Measurements from ENCODE around the gene GFPT2.

Gene GFPT2

DNA sequence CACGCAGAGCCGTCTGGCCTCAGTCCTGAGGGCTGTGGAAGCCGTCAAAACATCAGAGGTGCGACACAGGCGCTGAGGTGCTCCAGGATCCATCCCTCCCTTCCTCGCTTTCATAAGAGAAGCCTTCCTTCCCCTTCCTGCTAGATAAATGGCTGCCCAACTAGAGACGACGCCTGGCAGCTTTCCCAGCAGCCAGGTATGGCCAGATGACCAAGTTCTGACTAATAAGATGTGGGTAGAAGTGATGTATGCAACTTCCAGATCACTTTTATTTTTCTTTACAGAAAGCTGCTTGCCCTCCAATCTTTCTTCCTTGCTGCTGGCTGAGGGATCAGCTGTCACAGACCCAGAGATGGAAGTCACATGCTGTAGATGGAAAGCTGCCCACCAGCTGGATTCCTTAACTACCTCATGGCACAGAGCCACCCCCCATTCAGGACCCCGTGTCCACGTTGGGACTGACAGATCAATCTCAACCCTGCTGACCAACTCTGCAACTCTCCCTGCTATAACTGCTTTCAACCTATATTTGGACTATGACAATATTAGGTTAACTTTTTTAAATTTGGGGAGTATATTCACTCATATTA lies 70.0 kb downstream of the GFPT2 start:
- DNase-seq (ENCODE audit: low read depth): no peak

DNA sequence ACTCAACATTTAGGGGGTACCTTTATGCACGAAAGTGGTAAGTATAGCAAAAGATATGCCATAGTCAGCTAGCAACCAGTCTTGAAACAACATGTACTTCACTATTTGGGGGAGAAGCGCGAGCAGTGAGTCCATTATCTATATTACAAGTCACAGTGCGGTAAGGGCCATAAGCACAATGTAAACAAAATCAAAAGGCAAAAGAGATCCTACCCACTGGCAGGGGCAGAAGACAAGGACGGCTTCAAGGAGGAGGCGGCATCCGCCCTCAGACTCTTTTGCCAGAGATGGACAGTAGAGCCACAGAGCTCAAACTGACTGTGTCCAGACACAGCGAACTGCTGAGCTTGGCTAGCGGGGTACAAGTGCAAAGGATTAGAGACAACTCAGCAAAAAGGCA lies 70.9 kb downstream of the GFPT2 start:
- DNase-seq (ENCODE audit: low read depth): no peak

DNA sequence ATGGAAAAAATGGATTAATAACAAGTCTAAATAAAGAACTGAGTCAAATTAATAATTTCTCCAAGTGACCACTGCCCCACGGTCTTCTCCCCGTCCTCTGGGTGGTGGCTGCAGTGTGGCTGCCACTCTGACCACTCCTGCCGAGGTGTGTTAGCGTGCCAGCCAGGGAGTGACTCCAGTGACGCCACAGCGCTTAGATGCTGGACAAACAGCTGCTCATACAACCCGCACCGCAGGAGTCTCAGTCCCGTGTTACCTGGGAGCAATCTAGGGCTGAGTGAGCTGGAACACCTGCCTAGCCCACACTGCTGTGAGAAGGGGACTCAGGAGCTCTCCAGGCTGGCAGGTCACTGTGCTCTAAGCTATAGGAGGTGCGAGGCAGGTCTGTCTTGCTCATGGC lies 71.4 kb downstream of the GFPT2 start:
- no peak for DNase-seq (ENCODE audit: low read depth)

DNA sequence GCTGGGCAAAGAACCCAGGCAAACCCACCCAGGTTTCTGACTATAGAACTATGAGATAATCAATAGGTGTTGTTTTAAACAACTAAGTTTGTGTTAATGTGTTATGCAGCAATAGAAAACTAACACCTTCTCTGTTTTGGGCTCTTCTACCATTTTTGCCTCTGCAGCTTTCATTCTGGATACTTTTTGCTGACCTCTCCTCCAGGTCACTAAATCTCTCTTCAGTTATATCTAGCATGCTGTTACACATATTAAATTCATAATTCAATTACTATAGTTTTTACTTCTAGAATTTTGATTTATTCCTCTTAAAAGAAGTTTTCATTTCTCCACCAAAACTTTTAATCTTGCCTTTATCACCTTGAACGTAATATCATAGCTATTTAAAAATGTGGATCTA lies 78.4 kb downstream of the GFPT2 start:
- DNase-seq (ENCODE audit: low read depth): no peak

DNA sequence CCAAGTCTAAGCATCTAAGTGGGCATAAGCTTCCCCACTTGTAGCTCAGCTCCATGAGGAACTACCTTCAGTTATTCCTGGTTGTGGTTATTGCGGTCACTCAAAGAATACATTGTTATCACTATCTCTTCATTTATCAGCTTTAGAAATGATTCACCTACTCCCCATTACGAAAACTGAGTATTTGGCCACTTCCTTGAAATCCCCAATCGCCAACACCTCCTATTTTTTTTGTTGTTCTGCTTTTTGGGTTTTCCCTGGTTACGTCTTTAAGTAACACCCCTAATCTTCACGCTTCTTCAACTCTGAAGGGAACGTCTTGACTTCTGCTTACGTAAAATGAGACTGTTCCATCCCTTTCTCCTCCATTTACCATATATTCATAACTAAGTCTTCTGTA lies 81.9 kb downstream of the GFPT2 start:
- no peak for DNase-seq (ENCODE audit: low read depth)

DNA sequence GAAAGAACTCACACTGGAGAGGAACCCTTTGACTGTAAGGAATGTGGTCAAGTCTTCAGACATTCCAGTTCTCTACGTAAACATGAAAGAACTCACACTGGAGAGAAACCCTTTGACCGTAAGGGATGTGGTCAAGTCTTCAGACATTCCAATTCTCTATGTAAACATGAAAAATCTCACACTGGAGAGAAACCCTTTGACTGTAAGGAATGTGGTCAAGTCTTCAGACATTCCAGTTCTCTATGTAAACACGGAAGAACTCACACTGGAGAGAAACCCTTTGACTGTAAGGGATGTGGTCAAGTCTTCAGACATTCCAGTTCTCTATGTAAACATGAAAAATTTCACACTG lies 93.9 kb downstream of the GFPT2 start:
- no peak for DNase-seq (ENCODE audit: low read depth)

DNA sequence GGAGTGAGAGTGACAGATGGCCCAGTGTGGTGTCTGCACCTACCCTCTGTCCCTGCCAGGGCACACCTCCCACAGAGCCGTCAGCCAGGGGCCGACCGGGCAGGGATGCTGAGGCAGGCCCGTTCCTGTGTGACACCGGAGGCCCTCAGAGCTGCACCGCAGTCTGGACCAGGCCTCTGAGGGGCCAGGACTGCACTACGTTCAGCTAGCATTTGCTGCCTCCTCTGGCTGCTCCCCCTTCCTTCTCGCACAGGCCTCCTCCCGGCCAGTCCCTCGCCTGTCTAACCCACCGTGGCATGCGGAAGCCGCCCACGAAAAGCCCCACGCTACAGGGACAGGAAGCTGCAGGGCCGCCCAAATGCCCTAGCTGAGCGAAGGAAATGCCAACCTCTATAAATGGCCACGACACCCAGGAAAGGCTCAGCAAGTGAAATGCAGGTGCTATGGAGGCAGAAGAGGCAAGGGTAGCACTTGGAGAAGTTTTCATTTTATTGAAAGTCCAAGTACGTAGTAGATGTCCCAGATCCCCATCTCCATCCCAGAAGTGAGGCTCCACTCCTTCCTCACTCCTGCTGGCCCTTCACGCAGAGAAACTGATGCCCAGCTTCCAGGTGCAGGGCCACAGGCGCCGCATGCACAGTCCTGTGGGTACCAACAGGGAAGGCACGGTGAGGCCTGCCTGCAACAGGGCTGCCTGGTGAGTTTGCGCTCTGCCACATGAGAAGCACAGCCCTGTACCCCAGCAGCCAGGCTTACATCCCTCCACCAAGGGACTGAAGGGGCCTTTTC lies 99.9 kb downstream of the GFPT2 start:
- DNase-seq (ENCODE audit: low read depth): no peak

DNA sequence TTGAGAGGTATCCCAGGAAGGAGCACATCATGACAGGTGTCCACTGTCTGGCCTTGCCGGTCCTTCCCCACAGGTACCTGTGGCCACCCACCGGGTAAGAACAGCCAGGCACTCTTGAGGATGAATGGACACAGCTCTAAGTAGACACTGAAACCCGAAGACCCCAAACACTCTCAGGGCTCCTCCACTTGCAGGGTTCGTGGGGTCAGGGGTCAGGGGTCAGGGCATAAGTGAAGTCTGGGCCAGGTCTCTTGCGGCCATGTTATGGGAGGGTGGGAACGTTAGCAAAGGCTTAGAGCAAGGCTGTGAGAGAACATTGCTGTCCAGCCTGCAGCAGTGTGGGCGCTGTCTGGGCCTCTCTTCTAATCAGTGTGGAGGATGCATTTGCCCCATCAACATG lies 101.2 kb downstream of the GFPT2 start:
- DNase-seq (ENCODE audit: low read depth): no peak

DNA sequence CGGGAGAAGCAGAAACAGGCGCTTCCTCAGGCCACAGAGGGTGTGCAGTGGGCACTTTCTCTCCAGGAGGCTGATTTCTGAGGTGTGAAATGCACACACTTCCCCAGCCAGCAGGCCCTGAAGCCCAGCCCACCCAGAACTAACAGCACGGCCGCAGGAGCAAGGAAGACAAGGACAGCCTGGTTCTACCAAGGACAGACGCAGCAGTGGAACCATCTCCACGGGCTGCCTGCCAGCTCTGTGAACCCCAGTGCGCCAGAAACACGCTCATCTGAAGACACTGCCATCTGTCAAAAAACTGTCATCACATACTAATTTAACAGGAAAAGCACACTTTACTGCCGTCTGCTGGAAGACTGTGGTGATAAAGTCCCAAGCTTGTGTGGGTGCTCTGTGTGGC lies 102.0 kb downstream of the GFPT2 start:
- no peak for DNase-seq (ENCODE audit: low read depth)

All from T-helper 22 cell (primary cell).